ENCODE results near the gene SH2D1B.

The SH2D1B gene

GRCh38 chr1:162380061-162380846, 31.7 kb downstream of the SH2D1B start:
- DNase-seq: no peak

- DNase-seq: no peak
Measured at GRCh38 chr1:162376691-162377090, 35.2 kb downstream of the SH2D1B start, which contains the start of gene SPATA46. SPATA46 (minus strand) TSS chr1:162376854; CDS start chr1:162376790, 64 bp downstream.

GRCh38 chr1:162375463-162375862, 36.5 kb downstream of the SH2D1B start:
- no peak for DNase-seq

- no peak for DNase-seq
Measured at GRCh38 chr1:162374406-162374805, 37.5 kb downstream of the SH2D1B start.

GRCh38 chr1:162373541-162374260, 38.2 kb downstream of the SH2D1B start:
- no peak for DNase-seq

- no peak for DNase-seq
Measured at GRCh38 chr1:162373072-162373427, 38.9 kb downstream of the SH2D1B start.

GRCh38 chr1:162372159-162373071, 39.5 kb downstream of the SH2D1B start:
- DNase-seq: no peak

- no peak for DNase-seq
Measured at GRCh38 chr1:162371611-162372010, 40.3 kb downstream of the SH2D1B start.

- DNase-seq: no peak
Measured at GRCh38 chr1:162370721-162371120, 41.2 kb downstream of the SH2D1B start.

GRCh38 chr1:162370161-162370560, 41.8 kb downstream of the SH2D1B start:
- DNase-seq: no peak

- DNase-seq: no peak
Measured at GRCh38 chr1:162369571-162369970, 42.4 kb downstream of the SH2D1B start.

- DNase-seq: no peak
Measured at GRCh38 chr1:162368451-162368850, 43.5 kb downstream of the SH2D1B start.

GRCh38 chr1:162367772-162368171, 44.2 kb downstream of the SH2D1B start:
- no peak for DNase-seq

GRCh38 chr1:162367073-162367472, 44.9 kb downstream of the SH2D1B start:
- no peak for DNase-seq

GRCh38 chr1:162366671-162367070, 45.3 kb downstream of the SH2D1B start:
- no peak for DNase-seq

GRCh38 chr1:162366149-162366548, 45.8 kb downstream of the SH2D1B start:
- DNase-seq: no peak

GRCh38 chr1:162365284-162366020, 46.5 kb downstream of the SH2D1B start:
- no peak for DNase-seq

- DNase-seq: no peak
Measured at GRCh38 chr1:162364498-162364897, 47.4 kb downstream of the SH2D1B start.

- DNase-seq: no peak
Measured at GRCh38 chr1:162363823-162364222, 48.1 kb downstream of the SH2D1B start.

GRCh38 chr1:162361349-162361748, 50.6 kb downstream of the SH2D1B start:
- no peak for DNase-seq

- no peak for DNase-seq
Measured at GRCh38 chr1:162360874-162361260, 51.1 kb downstream of the SH2D1B start.

- no peak for DNase-seq
Measured at GRCh38 chr1:162360237-162360873, 51.6 kb downstream of the SH2D1B start.

All from NCI-H2107 (cell line).